ENCODE data around the gene NAV2.

Gene NAV2

DNA sequence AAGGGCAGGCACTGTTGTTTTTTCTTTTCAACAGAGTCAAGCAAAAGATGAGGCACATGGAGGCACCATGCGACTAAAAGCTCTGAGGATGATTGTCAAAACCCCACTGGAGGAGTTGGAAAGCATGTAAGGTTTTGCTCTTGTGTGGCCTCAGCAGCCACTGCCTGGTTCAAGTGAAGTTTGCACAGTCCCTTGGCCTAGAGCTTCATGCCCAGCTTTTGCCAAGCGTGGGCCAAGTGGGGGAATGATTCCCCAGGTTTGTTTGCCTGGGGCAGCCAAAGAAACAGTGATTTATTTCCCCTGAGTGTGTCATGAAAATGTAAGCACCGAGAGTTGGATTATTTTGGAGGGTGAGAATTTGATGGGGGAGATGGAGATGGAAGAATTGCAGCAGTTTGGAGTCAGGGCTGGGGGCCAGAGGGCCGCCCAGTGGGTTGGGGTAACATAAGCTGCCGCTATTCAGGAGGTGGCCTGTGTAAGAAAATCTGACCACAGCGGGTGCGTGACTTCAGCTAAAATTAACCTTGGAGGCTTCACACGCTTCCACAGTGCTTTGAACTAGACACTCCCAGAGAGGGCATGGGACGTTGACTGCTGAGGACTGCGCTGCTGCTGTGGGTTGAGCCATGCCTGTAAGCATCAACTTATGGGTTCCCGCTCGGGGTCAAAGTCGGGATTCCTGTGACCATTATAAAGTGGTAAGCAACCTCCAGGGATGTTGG, 100.7 kb downstream of the NAV2 start:
- no peak for DNase-seq

DNA sequence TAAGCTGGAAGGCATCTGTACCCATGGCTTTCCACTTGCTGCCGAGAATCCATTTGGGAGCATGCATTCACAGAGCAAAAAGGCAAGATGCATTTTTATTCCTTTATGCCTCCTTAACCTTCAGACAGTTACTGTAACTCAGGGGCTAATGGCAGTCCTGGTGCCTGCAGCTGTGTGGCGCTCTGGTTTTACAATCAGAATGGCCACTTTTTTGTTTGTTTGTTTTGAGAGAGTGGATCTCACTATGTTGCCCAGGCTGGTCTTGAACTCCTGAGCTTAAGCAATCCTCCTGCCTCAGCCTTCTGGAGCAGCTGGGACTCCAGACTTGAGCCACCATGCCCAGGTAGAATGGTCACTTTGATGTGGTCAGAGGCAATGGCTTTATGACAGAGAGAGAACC, 101.8 kb downstream of the NAV2 start:
- no peak for DNase-seq

DNA sequence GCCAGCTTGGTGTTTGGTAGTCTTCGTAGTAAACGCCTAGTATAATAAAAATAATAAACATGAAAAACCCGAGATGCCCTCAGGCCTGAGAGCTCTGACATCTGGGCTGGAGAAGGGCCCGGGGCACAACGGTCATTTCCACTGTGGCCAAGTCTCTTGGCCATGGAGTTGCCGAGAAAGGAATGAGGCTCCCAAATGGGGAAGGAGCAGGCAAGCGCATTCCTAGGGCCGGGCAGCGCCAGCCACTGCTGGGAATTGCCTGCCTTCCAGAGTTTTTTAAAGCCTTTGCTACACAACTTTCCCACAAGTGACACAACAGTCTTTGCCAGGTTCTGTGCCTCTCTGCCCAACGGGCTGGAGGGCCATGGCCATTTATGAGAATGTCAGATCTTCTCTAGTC, 103.4 kb downstream of the NAV2 start:
- DNase-seq, result no peak

DNA sequence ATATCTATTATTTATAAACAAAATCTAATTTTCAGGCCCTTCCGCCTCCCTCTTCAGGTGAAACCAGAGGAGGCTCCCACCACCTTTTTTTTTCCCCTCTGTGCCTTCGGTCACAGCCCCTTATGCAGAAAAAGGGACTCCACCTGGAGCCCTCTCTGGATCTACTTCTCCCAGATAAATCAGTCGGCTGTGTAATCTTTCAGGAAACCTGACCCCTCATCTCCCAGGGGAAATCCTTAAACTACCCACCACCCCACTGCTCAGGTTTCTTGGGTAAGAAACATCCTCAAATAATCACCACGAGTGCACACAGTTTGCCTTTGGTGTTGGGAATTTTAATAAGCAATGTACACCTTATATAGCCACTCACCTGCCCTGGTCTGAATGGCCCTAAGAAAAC, 104.2 kb downstream of the NAV2 start:
- no peak for DNase-seq

DNA sequence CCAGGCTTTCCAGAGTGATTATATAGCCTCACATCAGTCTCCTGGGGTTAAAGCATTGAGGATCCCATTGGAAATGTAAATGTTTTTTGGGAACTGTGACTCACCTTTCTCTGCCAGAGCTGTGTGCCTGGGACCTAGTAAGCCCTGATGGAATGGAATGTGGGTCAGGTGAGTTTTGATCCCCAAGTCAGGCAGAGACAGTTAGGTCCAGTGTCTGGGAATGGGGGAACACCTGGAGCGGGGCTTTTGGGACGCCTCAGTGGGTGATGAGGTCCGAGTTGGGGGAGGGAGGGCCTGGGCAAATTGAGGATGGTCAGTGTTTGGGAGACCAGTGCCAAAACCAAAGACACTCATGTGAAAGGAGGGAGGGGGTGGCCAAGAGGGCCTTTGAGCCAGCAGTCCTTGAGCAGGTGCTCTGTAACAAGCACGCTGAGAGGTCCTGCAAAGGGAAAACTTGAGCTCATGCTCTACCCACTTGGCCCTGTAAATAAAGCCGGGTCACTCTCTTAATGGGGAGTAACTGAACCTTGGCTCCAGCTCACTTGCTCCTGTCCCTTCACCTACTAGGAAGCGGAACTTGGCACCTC, 104.7 kb downstream of the NAV2 start:
- DNase-seq, result no peak

DNA sequence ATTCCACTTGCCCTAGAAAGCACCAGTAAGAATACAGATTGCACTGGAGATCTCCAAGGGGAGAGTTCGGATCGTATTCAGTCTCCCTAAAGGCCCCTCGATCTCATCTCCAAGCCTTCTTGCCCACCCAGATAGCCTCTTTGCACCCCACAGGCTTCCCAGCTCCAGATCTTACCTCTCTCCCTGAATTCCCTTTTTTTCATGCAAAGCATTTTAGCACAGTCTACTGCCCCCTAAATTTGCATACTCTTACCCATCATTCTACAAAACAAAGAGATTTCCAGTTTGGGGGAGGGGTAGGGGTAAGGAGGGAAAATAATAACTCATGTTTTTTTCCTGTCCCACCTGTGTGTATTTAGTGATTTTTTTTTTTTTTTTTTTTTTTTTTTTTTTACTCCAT, 105.2 kb downstream of the NAV2 start:
- no peak for DNase-seq

DNA sequence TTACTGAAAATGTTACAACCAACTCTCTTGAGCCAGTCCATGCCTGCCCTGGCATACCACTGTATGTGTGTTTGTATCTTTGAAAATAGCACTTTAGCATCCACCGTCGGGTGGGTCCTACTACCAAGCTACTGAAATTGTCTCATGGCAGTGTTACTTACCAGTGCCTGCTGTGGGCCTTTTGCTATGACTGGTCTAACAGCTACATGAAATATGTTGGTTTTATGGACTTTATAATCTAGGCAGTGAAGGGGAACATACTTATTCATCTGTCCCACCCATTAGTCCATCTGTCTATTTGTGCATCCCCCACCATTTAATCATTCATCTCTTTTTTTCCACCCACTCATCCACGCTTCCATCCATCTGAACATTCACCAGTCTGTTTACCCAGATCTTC, 106.0 kb downstream of the NAV2 start:
- no peak for DNase-seq

DNA sequence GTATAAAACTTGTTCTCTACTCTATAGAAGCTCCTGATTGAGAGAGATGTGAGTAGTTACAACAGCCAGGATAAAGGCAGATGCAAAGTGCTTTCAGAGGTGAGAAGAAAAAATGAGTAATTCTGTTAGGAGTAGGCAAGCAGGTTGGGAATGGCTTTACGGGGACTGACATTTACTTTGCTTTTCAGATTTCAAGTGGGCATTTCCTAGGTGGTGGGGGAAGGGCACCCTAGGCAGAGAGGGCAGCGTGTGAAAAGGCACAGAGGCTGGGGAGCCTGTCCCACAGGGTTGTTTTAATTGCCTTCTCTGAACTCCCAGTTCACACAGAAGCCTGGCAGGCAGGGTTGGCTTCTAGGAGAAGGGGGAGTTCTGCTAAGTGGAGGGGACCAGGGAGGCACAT, 106.5 kb downstream of the NAV2 start:
- no peak for DNase-seq

DNA sequence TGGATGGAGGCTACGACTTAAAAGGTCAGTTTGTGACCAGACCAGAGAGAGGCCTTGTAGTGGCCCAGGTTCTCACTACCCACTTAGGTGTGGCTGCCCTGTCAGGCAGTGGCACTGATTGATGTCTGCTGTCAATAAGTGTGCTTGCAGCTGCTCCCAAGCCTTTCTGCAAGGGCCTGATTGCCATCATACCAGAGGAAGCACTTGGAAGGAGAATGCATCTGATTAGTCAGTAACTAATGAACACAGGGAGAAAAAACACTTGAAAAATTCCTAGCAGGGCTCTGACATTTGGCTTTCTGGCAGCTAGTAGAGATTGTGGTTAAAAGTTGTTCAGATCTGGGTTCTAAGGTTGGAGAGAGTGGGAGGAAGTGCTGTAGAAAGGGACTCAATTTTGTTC, 107.5 kb downstream of the NAV2 start:
- DNase-seq, result no peak

DNA sequence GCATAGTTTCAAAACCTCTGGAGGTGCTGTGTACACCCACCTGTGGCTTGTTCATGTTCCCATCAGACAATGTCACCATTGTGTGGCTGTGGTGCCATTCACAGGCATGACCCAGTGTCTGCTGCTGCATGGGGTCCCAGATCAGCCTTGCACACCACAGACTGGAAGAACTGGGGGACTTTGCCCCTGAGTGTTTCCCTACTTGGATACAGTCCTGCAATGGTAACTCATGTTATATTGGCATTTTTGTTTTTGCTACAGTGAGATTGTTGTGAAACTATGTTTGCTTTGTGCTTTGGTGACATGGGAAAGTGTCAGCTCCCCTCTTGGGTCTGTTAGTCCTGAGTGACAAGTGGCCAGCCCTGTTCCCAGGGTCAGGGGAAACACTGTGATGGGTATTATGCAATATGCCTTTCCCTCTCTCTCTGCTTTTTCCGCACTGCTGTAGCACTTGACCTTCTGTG, 108.8 kb downstream of the NAV2 start:
- no peak for DNase-seq

DNA sequence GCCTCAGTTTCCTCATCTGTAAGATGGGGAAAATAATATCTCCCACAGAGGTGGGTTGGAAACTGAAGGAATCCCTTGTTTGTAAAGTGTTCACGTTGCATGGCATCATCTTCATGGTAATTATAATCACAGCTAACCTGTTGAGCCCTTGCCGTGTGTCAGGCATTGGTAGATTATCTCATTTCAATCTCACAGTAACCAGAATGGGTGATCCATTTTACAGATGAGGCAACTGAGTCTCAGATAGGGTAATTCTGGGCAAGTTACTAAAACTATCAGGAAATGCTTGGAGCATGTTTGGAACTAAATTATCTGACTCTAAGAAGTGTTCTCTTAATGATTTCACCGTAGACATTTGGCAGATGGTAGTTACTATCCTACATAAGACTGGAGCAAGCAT, 109.4 kb downstream of the NAV2 start:
- no peak for DNase-seq

DNA sequence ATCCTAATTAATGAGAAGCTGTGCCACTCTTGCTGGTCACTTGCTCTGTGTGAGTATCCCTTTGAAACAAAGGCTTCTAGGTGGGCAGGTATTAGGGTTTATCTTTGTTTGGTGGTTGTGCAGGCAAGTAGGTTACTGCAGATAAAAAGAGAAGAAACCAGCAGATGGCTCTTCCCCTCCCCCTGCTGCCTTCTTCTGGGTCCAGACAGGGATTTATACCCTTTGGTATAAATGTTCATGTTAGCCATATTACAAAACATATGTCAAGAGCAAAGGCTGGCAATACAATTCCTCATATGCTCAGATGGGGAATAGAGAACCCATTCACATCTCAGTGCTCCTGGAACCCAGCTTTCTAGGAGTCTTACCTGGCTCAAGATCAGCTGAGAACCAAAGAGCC, 109.9 kb downstream of the NAV2 start:
- DNase-seq, result no peak

DNA sequence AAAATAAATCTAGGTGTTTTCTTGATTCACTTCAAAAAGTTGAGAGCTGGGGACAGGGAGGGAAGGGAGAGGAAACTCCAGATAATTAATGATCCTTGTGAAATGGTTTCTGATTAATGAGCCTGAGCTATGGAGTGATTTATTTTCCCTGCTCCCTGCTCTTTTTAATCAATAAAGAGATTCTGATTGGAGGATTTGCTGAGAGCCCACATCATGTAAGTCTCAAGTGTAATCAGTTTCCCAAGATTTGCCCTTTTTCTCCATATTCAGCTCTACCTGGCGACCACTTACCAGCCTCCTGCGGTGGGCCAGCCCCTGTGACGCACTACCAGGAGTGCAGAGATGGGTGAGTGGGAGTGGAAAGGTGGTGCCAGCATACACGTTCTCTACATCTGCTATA, 114.0 kb downstream of the NAV2 start:
- DNase-seq, result no peak

DNA sequence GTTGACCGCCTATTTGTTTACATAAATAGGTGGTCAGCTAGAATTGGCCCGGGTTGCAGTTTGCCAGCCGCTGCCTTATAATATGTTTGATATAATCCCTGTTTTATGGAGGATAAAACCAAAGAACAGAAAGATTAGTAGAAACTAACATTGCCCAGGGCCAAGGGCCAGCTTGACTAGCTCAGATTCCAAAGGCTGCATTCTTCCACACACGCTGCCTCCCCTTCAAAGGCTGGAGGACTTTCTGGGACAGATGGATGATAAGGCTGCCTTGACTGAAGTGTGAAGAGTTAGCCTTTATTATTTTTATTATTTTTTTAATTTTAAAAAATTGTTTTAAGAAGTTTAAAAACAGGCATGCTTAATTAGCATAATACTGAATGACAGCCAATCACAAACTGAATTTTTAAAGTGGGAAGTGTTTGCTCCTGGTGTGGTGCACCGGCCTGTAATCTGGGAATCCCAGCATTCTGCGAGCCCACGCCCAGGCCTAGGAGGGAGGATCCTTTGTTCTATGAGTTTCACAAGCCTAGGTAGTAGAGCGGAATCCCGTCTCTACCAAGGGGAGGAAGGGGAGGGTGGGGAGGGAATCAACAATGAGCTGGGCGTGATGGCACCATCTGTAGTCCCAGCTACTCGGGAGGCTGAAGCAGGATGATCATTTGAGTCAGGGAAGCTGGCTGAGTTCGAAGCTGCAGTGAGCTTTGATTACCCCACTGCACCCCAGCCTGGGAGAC, 114.9 kb downstream of the NAV2 start:
- no peak for DNase-seq

DNA sequence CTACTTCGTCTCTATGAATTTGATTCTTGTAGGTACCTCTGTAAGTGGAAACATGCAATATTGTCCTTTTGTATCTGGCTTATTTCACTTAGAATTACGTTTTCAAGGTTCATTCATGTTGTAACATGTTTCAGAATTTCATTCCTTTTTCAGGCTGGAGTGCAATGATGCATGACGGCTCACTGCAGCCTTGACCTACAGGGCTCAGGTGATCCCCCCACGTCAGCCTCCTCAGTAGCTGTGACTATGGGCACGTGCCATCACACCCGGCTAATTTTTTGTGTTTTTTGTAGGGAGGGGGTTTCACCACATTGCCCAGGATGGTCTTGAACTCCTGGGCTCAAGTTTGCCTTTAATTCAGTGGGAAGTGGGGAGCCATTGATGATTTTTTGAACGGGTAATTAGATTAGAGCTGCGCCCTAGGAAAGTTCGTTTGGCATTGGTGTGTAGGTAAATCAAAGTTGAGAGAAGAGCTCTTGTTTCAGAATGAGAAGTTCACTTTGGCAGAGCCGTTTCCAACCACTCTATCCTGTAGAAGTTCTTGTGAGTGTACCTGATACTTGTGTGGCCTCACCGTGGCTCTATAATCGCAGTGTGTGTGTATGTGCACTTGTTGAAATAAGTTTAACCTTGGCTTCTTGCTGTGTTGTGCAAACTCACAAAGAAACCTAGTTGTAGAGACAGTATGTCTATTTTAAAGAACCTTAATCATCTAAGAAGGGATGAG, 115.9 kb downstream of the NAV2 start:
- DNase-seq, result no peak

DNA sequence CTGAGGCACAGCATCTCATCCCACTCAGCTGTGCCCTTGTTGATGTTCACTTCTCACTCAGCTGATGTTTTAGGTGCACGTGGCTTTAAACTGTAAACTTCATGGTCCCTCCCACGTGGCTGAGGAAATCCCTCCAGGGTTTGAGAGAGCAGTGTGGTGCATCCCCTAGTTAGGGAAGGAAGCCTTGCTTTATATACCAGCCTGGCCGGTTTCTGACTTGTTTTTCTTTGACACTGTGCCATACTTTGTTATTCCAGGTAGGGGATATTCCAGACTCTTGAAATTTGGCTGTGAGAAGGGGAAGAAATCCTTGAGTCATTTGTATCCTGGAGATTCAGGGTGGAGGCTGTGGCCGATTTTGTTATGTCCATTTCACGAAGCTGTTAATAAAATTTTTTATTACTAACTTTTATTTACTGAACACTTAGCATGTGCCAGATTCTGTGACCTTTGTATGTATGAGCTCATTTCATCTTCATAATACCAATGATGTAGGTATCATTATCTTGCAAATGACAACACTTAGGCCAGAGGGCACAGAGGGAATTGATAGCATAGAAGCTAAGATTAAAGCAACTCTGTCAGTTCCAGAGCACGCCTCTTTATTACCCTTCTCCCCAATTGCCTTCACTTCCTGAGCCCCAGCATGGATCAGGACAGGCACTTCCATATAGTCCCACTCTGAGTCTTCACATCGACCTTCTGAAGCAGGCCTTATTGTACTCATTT, 116.6 kb downstream of the NAV2 start:
- DNase-seq, result no peak

DNA sequence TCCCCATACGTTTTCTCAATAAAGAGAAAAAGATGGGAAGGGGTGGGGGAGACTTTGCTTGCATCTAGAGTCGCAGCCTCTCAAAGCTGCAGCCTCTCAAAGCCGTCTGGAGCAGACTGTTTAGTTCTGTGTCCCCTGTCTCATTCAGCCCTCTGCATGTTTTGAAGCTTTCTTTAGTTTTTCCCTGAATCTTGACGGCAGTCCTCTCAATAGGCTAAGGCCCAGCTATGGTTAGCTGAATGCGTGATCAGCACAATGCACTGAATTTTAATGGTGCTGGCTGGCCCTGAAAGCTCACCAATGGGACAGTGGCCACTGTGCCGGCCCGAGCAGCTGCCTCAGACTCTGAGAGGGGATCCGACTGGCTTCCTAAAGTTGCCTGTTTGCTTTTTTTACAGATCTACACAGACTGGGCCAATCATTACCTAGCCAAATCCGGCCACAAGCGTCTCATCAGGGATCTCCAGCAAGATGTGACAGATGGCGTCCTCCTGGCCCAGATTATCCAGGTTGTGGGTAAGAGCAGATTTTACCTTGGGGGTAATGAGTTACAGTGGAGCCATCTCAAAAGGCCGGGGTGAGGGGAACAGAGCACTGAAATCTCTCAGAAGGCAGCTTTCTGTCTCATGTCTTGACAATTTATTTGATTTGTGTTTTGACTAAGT, 119.6 kb downstream of the NAV2 start:
- no peak for DNase-seq

DNA sequence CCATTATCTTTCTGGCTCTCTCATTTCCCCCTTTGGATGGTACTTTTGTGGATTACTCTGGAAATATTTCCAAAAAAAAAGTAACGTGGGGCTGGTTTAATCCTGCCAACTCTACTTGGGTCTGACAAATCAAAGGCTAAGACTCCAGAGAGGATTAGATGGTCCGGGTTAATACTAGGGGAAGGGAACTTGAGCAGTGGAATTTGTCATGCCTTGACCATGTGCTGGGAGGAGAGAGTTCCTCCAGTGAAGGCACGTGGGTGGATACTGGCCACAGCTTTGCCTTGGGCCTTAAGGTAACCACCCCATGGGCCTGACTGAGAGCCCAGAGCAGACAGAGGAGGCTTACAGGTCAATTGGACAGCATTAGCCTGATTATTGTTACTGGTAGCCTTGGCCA, 120.3 kb downstream of the NAV2 start:
- no peak for DNase-seq

DNA sequence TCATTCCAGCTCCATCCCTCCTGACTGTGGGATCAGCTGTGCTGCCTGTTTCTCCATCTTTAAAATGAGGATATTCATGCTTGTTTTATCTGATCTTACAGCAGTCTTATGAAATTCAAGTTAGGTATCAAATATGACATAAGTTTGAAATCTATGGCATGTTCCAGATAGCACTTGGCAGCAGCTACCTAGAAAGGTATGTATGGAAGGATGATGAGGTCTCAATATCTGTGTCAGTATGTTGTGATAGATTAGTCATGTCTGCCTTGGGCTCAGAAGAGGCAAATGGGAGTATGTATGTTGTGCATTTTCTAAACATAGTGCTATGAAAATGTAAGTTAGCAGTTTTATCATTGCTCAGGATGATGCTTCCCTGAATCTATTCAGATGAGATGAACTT, 122.1 kb downstream of the NAV2 start:
- no peak for DNase-seq

DNA sequence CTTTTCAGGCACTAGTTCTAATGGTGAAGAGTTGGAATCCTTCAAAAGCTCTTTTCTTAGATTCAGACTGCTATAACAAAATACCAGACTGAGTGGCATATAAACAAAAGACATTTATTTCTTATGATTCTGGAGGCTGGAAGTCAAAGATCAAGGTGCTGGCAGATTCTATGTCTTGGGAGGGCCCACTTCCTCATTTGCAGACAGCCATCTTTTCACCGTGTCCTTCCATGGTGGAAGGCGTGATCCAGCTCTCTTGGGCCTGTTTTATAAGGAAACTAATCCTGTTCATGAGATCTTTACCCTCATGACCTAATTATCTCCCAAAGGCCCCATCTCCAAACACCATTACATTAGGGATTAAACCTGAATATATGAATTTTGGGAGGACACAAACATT, 124.0 kb downstream of the NAV2 start:
- no peak for DNase-seq

DNA sequence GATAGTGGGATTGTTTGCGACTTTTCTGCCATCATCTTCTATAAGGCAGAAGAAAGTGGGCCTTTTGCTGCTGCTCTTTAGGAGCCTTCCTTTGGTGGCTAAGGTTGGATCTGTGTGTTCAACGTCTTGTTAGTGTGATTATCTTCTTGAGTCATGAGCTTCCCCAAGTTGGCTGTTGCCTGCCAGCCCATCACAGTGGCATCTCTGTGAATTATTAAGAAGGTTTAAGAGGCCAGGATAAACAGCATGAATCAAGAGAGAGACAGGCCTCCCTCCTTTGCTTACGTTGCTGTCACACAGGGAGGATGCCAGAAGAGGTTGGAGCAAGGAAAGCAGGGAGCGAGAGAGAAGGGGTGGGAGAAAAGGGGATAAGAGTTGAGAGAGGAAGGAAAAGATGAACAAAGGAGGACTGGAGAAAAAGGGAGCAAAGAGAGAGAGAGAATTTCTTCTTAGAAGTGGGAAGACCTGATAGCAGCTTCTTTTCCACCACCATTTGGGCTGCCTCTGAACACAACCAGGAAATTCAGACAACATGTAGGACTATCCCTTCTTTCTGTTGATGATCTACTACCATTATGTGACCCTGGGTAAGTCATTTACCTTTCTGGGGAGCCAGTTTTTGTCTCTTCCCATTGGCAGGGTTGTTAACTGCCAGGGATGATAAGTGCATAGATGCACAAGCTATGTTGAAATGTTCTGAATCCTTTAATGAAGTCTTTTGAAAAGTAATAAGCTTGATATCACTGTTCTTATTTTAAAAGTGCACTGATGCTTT, 126.5 kb downstream of the NAV2 start:
- no peak for DNase-seq

DNA sequence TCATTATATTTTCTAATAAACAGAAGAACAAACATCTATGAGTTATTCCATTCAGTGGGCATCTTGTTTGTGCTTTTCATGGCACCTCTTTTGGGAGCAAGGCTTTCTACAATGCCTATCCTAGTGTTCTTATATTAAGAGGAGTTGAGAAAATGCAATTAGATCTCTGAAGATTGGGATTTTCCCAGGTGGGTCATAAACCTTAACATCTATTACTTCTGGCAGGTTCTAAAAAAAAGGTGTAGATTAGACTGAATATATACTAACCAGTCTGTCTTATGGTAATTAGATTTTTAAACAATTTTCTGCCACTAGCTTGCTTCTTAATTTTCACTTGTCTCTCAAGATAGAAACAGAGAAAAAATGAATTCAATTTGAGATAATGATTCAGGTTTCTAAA, 128.3 kb downstream of the NAV2 start:
- DNase-seq, result no peak

Measured in activated gamma-delta T cell treated with Interleukin-2 at 50 U/mL for 16 hours (primary cell).